Measurements from ENCODE around the gene FADS3. TPM values are rescaled to one million over a fixed set of nuclear protein-coding genes. Genes with fewer than 3 reads are reported as not detected.

FADS3 gene
- total and polyA plus RNA-seq, 2 of the 13 experiments (the other 11 are each of a cell fraction or from before 2014, with no cell fraction given), result 13.4 to 23.2 TPM

DNA sequence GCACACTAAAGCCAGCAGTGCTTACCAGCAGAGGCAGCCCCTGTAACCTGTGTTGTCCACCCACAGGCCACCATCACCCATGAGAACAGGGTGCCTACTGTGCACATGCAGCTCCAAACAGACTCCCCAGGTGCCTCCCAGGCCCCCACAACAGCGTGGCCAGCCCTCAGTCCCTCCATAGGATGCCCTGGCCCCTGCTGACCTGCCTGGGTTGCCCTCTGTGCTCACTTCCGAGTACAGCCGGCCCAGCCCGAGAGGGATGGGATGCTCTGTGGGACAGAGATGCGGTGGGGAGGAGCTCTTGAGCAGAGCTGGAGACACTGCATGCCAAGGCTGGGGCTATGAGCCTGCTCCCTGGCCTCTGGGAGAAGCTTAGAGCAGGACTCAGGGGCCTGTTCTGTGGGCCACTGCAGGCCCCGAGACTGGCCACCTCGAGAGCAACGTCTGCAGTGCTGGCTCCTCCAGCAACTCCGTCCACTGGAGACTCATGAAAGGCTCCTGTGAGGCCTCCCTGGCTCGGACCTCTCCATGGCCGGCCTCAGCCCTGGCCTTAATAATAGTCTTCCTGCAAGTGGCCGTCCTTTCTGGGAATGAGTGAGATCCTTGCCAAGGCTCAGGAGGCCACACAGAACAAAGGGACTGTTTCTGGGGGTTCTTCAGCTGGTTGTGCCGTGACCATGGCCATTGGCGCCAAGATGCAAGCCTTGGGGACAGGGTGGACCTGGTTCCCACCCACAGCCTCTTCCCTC, 36.2 kb downstream of the FADS3 start:
- Histone ChIP-seq H3K4me2 (ENCODE audit: low read depth, low read length) (no peak overlapping the region), H3K27ac (ENCODE audit: extremely low read length, insufficient read depth, low read length) (no peak overlapping the region), H3K27me3 (ENCODE audit: control insufficient read depth in 1 of 2, insufficient read depth in 2 of 2, low read length in 2 of 2) (no peaks in the 10 kb centered on the region), H4K20me1 (ENCODE audit: insufficient read depth, low read length) (no peaks in the 10 kb centered on the region), H3K9me3 (ENCODE audit: low read length) (no peaks in the 10 kb centered on the region), H2AFZ (ENCODE audit: low read length) (no peak overlapping the region), H3K4me3 (replicated peaks in 1 of 3; ENCODE audit: insufficient read depth in 1 of 3, low read depth in 2 of 3, low read length in 3 of 3) (no peak overlapping the region), H3K9ac (ENCODE audit: insufficient read depth, low read depth, low read length) (no peak overlapping the region), H3K79me2 (ENCODE audit: insufficient read depth, low read length) (no peaks in the 10 kb centered on the region), H3K4me1 (ENCODE audit: insufficient read depth, low read length) (no peaks in the 10 kb centered on the region), H3K36me3 (replicated peaks in 1 of 2; ENCODE audit: control insufficient read depth in 1 of 2, insufficient read depth in 2 of 2, low read length in 2 of 2) (peaks cover 1 to 33% of the 10 kb centered on the region in 2 experiments; a peak in 4 of 5 replicates)
- ATAC-seq (no peak; the same call in none of the 3 replicates), FAIRE-seq (no peak), DNase-seq (ENCODE audit: low spot score) (no peak)
- POLR2A ChIA-PET, result no interaction called here
- in situ Hi-C loops (cut with HindIII; ENCODE audit: extremely low pct_ligation_motif_present, low pct_unique_long_range_greater_than_20kb) (no loop called here), intact Hi-C loops (cut with micrococcal nuclease; ENCODE audit: unreplicated experiment) (no loop called here)
- BruUV-seq (replicated peaks), result no TSS peak
- TF ChIP-seq ZNF138 (CRISPR knock-in tag; IDR thresholded peaks at IDR 0.05; ENCODE audit: low read depth), result no peak
- no peak for TF ChIP-seq NCOA5 (CRISPR knock-in tag; IDR thresholded peaks at IDR 0.05)
- TF ChIP-seq ZNF333 (CRISPR knock-in tag; IDR thresholded peaks at IDR 0.05; ENCODE audit: borderline replicate concordance), result no peak
- TF ChIP-seq PTBP1 (IDR thresholded peaks at IDR 0.05; ENCODE audit: low read depth, low read length, poor library complexity, severe bottlenecking), result no peak
- no peak for TF ChIP-seq ZNF564 (CRISPR knock-in tag; IDR thresholded peaks at IDR 0.05)
- no peak for TF ChIP-seq NFE2L2 (IDR thresholded peaks at IDR 0.05; ENCODE audit: low read length)
- no peak for TF ChIP-seq ZIK1 (CRISPR knock-in tag; IDR thresholded peaks at IDR 0.05; ENCODE audit: borderline replicate concordance, low read depth)
- TF ChIP-seq ZNF296 (CRISPR knock-in tag; conservative IDR thresholded peaks at IDR 0.05), result no peak
- no peak for TF ChIP-seq KLF6 (CRISPR knock-in tag; IDR thresholded peaks at IDR 0.05)
- TF ChIP-seq ZNF10 (CRISPR knock-in tag; IDR thresholded peaks at IDR 0.05; ENCODE audit: borderline replicate concordance, low read depth), result no peak
- TF ChIP-seq ZFP82 (CRISPR knock-in tag; IDR thresholded peaks at IDR 0.05; ENCODE audit: borderline replicate concordance), result no peak
- no peak for TF ChIP-seq HNRNPL (IDR thresholded peaks at IDR 0.05; ENCODE audit: low read depth, low read length)
- no peak for TF ChIP-seq ATF7 (IDR thresholded peaks at IDR 0.05)
- no peak for TF ChIP-seq ATF7 (CRISPR knock-in tag; IDR thresholded peaks at IDR 0.05)
- TF ChIP-seq CREB1 (IDR thresholded peaks at IDR 0.05), result no peak
- TF ChIP-seq CREB1 (CRISPR knock-in tag; IDR thresholded peaks at IDR 0.05), result no peak
- no peak for TF ChIP-seq GZF1 (CRISPR knock-in tag; IDR thresholded peaks at IDR 0.05)
- TF ChIP-seq PHF20 (CRISPR knock-in tag; IDR thresholded peaks at IDR 0.05), result no peak
- TF ChIP-seq, protein P1, sequence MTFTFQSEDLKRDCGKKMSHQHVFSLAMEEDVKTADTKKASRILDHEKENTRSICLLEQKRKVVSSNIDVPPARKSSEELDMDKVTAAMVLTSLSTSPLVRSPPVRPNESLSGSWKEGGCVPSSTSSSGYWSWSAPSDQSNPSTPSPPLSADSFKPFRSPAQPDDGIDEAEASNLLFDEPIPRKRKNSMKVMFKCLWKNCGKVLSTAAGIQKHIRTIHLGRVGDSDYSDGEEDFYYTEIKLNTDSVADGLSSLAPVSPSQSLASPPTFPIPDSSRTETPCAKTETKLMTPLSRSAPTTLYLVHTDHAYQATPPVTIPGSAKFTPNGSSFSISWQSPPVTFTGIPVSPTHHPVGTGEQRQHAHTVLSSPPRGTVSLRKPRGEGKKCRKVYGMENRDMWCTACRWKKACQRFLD (CRISPR knock-in tag; IDR thresholded peaks at IDR 0.05; ENCODE audit: borderline replicate concordance), result no peak
- TF ChIP-seq ZNF746 (CRISPR knock-in tag; IDR thresholded peaks at IDR 0.05), result no peak
- TF ChIP-seq, protein P2, sequence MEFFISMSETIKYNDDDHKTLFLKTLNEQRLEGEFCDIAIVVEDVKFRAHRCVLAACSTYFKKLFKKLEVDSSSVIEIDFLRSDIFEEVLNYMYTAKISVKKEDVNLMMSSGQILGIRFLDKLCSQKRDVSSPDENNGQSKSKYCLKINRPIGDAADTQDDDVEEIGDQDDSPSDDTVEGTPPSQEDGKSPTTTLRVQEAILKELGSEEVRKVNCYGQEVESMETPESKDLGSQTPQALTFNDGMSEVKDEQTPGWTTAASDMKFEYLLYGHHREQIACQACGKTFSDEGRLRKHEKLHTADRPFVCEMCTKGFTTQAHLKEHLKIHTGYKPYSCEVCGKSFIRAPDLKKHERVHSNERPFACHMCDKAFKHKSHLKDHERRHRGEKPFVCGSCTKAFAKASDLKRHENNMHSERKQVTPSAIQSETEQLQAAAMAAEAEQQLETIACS (CRISPR knock-in tag; IDR thresholded peaks at IDR 0.05), result no peak
- TF ChIP-seq NFRKB (IDR thresholded peaks at IDR 0.05), result no peak
- WGBS (ENCODE audit: low lambda C conversion rate), result 100% methylated on average over 4 of the region's 14 CpGs
- CTCF ChIA-PET (ENCODE audit: low intra/inter-chr PET ratio, low total read pairs), result no interaction called here
